LNCaP clone FGC (cell line): ENCODE measurements around the gene RUVBL2.

ENCODE experiments used
- DNase-seq: peaks from one replicate; pipeline ENCODE4 v3.0.0-alpha.2; 2011; ENCODE audit warnings: low read depth
- H3K4me3 ChIP-seq: 2 replicates; pipeline ENCODE4 v1.5.1; 2011; ENCODE audit warnings: mild to moderate bottlenecking, low read depth, low read length, control low read depth
- TF ChIP-seq, protein P1 (sequence below): IDR thresholded peaks from 2 replicates; pipeline ENCODE4 v1.5.1; 2012; ENCODE audit warnings: mild to moderate bottlenecking; ENCODE audit not compliant: control insufficient read depth, insufficient read depth; ENCODE audit errors: extremely low read depth

Gene RUVBL2

GRCh38 chr19:48968179-48968661 lies 25.5 kb upstream of the RUVBL2 start:
- TF ChIP-seq, protein P1, sequence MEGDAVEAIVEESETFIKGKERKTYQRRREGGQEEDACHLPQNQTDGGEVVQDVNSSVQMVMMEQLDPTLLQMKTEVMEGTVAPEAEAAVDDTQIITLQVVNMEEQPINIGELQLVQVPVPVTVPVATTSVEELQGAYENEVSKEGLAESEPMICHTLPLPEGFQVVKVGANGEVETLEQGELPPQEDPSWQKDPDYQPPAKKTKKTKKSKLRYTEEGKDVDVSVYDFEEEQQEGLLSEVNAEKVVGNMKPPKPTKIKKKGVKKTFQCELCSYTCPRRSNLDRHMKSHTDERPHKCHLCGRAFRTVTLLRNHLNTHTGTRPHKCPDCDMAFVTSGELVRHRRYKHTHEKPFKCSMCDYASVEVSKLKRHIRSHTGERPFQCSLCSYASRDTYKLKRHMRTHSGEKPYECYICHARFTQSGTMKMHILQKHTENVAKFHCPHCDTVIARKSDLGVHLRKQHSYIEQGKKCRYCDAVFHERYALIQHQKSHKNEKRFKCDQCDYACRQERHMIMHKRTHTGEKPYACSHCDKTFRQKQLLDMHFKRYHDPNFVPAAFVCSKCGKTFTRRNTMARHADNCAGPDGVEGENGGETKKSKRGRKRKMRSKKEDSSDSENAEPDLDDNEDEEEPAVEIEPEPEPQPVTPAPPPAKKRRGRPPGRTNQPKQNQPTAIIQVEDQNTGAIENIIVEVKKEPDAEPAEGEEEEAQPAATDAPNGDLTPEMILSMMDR, result no peak
- DNase-seq, result no peak
- no peak overlapping the region for H3K4me3 ChIP-seq

DNA sequence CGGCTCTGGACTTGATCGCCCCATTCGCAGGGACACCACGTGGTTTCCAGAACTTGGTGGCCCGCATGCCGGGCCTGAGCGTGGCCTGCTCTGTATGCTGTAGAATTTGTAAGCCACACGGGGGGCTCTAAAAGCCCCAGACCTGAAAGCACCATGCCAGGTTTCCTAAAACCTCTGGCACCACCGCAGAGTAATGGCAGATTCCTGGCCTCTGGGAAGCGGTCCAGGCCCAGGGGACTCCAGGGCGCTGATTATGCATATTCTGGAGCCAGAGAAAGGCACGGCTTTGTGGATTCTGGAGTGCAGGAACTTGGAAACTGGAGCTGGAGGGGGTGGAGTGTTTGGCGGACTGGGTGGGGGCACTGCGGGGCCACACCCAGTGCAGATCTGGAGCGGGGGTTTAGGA lies 24.9 kb upstream of the RUVBL2 start:
- TF ChIP-seq, protein P1, result no peak
- no peak overlapping the region for H3K4me3 ChIP-seq
- no peak for DNase-seq

- no peak overlapping the region for H3K4me3 ChIP-seq
- TF ChIP-seq, protein P1, result no peak
- no peak for DNase-seq
Observed at GRCh38 chr19:48969276-48970138, 24.2 kb upstream of the RUVBL2 start.

- DNase-seq, result no peak
- H3K4me3 ChIP-seq, result no peak overlapping the region
- TF ChIP-seq, protein P1, result no peak
Observed at GRCh38 chr19:48970139-48970766, 23.4 kb upstream of the RUVBL2 start.

DNA sequence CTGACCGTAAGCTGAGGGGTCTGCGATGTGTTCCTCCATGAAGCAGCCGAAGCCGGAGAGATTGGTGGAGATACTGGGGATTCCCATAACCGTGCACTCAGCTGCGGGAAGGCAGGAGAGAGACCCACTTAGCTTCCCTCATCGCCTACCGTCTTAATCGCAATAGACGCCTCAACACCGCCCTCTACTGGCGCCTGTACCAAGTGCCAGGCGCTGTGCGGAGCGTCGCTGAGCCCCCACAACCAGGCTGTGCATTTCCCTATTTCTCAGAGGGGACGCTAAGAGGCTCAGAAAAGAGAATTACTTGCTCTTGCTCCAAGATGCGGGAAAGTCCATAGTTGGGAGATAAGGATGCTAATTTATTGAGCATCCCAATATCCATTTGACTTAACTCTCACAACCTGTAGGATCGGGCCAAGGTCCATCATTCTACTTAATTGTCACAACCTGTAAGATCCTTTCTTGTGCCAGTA lies 22.7 kb upstream of the RUVBL2 start:
- no peak for DNase-seq
- H3K4me3 ChIP-seq, result no peak overlapping the region
- TF ChIP-seq, protein P1, result peak; percentile 64

DNA sequence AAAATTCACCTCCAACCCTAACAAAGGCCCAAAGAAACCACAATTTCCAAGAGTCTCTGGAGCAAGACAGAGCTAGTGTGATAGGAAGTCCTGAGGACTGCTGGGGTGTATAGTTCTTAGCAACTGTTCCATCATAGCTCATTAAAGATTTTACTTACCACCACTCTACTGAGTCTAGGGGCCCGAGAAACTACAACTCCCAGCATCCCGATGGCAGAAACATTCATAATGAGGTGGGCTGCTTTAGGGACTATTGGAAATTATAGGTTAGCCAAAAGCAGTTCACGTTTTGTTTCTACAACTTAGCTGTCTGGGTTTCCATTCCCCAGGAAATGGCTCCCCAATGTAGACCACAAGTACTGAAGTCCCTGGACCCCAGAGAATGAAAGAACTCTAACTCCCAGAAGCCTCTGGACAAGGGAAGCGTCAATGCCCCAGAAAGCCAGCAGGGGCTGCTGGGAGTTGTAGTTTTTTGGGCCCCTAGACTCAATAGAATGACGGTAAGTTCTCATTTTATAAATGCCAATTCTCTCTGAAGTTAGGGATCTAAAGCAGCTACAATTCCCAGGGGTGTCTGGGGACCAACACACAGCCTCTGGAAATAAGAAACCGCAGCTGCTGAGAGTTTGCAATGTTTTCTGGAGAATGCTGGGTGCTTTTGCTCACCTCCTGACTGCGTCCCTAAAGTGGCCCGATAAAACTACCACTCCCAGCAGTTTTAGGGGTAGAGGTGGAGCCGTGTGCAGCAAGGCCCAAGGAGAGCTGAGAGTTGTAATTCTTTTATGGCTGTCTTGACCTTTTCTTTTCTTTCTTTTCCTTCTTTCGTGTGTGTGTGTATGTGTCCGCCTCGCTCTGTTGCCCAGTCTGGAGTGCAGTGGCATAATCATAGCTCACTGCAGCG lies 17.5 kb upstream of the RUVBL2 start:
- H3K4me3 ChIP-seq, result no peak overlapping the region
- DNase-seq, result no peak
- TF ChIP-seq, protein P1, result no peak
